Measurements from ENCODE around the gene DNAJB8.

Gene DNAJB8

DNA sequence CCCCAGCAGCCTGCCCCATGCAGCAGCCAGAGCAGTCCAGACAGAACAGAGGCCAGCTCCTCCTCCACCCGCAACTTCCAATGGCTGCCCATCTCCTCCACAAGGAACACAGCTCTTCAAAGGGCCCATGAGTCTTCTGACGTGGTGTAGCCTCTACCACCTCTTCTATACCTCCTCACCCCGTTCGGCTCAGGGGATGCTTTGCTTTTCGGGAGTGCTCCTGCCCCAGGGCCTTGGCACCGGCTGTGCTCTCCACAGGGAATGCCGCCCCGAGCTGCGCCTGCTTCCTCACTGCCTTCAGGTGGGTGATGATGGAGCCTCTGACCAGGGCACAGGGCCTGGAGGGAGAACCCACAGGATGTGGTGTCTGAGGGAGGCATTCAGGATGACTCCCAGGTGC is 14.6 kb downstream of the DNAJB8 start:
- peaks cover 5% of the 10 kb centered on the region for H3K4me1 Mint-ChIP-seq
- H3K9me3 Mint-ChIP-seq: peaks cover 7% of the 10 kb centered on the region
- TF ChIP-seq, protein P1, sequence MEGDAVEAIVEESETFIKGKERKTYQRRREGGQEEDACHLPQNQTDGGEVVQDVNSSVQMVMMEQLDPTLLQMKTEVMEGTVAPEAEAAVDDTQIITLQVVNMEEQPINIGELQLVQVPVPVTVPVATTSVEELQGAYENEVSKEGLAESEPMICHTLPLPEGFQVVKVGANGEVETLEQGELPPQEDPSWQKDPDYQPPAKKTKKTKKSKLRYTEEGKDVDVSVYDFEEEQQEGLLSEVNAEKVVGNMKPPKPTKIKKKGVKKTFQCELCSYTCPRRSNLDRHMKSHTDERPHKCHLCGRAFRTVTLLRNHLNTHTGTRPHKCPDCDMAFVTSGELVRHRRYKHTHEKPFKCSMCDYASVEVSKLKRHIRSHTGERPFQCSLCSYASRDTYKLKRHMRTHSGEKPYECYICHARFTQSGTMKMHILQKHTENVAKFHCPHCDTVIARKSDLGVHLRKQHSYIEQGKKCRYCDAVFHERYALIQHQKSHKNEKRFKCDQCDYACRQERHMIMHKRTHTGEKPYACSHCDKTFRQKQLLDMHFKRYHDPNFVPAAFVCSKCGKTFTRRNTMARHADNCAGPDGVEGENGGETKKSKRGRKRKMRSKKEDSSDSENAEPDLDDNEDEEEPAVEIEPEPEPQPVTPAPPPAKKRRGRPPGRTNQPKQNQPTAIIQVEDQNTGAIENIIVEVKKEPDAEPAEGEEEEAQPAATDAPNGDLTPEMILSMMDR (IDR thresholded peaks at IDR 0.05; ENCODE audit: unreplicated experiment in 3 of 3): no peak
- H3K27me3 Mint-ChIP-seq (ENCODE audit: low read depth): peaks cover 51% of the 10 kb centered on the region
- no peak overlapping the region for H3K27ac Mint-ChIP-seq
- H3K36me3 Mint-ChIP-seq (ENCODE audit: low read depth): no peaks in the 10 kb centered on the region
- no peak overlapping the region for H3K4me3 Mint-ChIP-seq

DNA sequence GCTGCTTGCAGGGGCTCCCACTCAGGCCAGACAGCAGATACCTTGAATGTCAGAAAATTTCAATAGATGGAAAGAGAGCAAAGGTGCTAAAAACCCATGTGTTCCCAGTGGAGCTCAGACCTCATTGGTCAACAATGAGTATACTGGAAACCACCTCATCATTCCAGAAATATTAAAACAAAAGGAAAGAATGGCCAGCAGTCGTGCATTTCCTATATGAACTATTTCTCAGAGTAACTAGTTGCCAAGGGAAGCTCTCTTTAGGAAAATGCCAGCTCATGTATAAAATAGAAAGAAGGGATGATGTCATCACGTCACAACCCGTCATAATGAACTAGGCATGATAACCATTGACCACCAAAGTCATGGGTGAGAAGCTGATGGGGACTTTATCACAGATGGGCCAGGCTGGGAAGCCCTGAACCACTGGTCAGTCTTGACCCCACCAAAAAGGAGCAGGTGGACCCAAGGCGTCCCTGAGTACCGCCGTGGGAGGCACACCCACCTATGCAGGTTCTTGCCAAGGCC is 17.5 kb downstream of the DNAJB8 start:
- Mint-ChIP-seq H3K36me3 (ENCODE audit: low read depth) (no peaks in the 10 kb centered on the region), H3K27ac (no peak overlapping the region), H3K4me3 (no peak overlapping the region), H3K4me1 (no peaks in the 10 kb centered on the region), H3K27me3 (ENCODE audit: low read depth) (peaks cover 47% of the 10 kb centered on the region), H3K9me3 (peaks cover 10% of the 10 kb centered on the region)
- TF ChIP-seq, protein P1 (IDR thresholded peaks at IDR 0.05; ENCODE audit: unreplicated experiment in 3 of 3): no peak

DNA sequence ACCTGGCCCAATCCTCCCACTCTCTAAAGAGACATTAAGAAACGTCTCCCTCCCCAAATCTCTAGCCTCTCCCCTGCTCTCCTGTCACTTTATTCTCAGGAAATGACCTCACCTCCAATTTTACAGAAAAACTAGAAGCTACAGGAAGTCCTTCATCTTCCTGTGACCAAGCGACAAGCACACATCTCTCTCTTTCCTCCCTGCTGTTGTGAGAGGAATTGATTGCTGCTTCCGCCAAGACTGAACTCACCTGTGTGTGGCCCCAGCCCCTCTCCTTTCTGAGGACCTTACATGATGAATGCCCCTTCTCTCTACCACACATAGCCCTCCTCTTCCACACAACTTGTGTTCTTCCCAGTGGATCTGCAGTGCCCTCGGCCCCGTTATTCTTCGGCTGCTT is 18.2 kb downstream of the DNAJB8 start:
- Mint-ChIP-seq H3K27me3 (ENCODE audit: low read depth) (peaks cover 51% of the 10 kb centered on the region), H3K4me3 (no peak overlapping the region), H3K9me3 (peaks cover 10% of the 10 kb centered on the region), H3K4me1 (no peaks in the 10 kb centered on the region), H3K27ac (no peak overlapping the region), H3K36me3 (ENCODE audit: low read depth) (no peaks in the 10 kb centered on the region)
- TF ChIP-seq, protein P1 (IDR thresholded peaks at IDR 0.05; ENCODE audit: unreplicated experiment in 3 of 3): no peak

DNA sequence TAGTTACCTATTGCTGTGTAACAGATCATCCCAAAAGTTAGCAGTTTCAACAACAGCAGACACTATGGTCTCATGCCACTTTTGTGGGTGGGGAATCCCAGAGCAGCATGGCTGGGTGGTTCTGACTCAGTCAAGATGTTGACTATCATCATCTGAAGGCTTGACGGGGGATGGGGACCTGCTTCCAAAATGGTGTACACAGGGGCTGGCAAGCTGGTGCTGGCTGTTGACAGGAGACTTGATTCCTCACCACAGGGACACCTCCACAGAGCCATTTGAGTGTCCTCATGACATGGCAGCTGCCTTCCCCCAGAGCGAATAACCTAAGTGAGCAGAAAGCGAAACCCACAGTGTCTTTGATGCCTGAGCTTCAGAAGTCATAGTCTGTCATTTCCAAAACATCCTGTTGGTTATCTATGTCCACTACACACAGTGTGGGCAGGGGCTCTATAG is 19.1 kb downstream of the DNAJB8 start:
- no peaks in the 10 kb centered on the region for H3K4me1 Mint-ChIP-seq
- H3K36me3 Mint-ChIP-seq (ENCODE audit: low read depth): no peaks in the 10 kb centered on the region
- peaks cover 10% of the 10 kb centered on the region for H3K9me3 Mint-ChIP-seq
- no peak overlapping the region for H3K4me3 Mint-ChIP-seq
- no peak overlapping the region for H3K27ac Mint-ChIP-seq
- TF ChIP-seq, protein P1 (IDR thresholded peaks at IDR 0.05; ENCODE audit: unreplicated experiment in 3 of 3): no peak
- peaks cover 56% of the 10 kb centered on the region for H3K27me3 Mint-ChIP-seq (ENCODE audit: low read depth)

DNA sequence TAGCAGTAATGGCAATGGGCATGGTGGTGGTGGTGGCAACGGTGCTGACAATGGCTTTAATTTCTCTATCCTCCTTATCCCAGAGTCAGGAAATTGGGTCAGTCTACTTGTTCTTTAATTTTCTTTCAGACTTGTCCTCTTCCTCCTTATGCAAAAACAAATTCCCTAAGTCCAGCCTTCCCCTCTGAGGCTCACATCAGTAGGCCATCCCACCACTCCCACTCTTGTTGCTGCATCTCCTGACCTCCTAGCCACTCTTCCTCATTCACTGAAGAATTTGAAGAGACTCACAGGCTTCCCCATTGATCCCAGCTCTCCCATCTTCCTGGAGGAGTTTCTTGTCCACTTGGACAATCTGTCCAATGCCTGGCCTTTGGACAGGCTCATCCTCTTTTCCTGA is 19.9 kb downstream of the DNAJB8 start:
- Mint-ChIP-seq H3K36me3 (ENCODE audit: low read depth) (no peaks in the 10 kb centered on the region), H3K27me3 (ENCODE audit: low read depth) (peaks cover 55% of the 10 kb centered on the region), H3K27ac (no peak overlapping the region), H3K4me1 (no peaks in the 10 kb centered on the region), H3K4me3 (no peak overlapping the region), H3K9me3 (peaks cover 10% of the 10 kb centered on the region)
- TF ChIP-seq, protein P1 (IDR thresholded peaks at IDR 0.05; ENCODE audit: unreplicated experiment in 3 of 3): no peak

DNA sequence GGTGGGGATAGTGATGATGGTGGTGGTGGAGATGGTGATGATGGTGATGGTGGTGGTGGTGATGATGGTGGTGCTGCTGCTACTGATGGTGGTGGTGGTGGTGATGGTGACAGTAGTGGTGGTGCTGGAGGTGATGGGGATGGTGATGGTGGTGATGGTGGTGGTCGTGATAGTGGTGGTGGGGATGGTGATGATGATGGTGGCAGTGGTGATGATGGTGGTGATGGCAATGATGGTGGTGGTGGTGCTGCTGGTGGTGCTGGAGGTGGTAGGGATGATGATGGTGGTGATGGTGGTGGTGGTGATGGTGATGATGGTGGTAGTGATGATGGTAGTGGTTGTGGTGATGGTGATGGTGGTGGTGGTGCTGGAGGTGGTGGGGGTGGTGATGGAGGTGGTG is 21.3 kb downstream of the DNAJB8 start:
- H3K36me3 Mint-ChIP-seq (ENCODE audit: low read depth): no peaks in the 10 kb centered on the region
- H3K9me3 Mint-ChIP-seq: peaks cover 10% of the 10 kb centered on the region
- H3K27me3 Mint-ChIP-seq (ENCODE audit: low read depth): peaks cover 51% of the 10 kb centered on the region
- H3K27ac Mint-ChIP-seq: no peak overlapping the region
- no peak overlapping the region for H3K4me3 Mint-ChIP-seq
- TF ChIP-seq, protein P1 (IDR thresholded peaks at IDR 0.05; ENCODE audit: unreplicated experiment in 3 of 3): no peak
- H3K4me1 Mint-ChIP-seq: no peaks in the 10 kb centered on the region

Measured in nephron (organoid).